Measurements from ENCODE around the gene ATP8B3.
A peak's percentile ranks its signal among the peaks of the same experiment; 100 is the strongest.

Gene ATP8B3

GRCh38 chr19:1811942-1812425 lies at the start of gene ATP8B3:
ATP8B3 (minus strand) TSS chr19:1812276; CDS start chr19:1811736, 540 bp downstream.
- DNase-seq: no peak

- DNase-seq: no peak
Measured at GRCh38 chr19:1861599-1862031, 49.5 kb upstream of the ATP8B3 start.

GRCh38 chr19:1860821-1861598 lies 48.9 kb upstream of the ATP8B3 start:
- no peak for DNase-seq

- peak in 1 of 2 donors; percentile 38 for DNase-seq
Measured at GRCh38 chr19:1860042-1860775, 48.1 kb upstream of the ATP8B3 start.

- no peak for DNase-seq
Measured at GRCh38 chr19:1859331-1859781, 47.3 kb upstream of the ATP8B3 start.

GRCh38 chr19:1858412-1859081 lies 46.5 kb upstream of the ATP8B3 start:
- DNase-seq: no peak

- DNase-seq: no peak
Measured at GRCh38 chr19:1857648-1858326, 45.7 kb upstream of the ATP8B3 start.

- peak in 1 of 2 donors; percentile 39 for DNase-seq
Measured at GRCh38 chr19:1856698-1857603, 44.9 kb upstream of the ATP8B3 start.

- no peak for DNase-seq
Measured at GRCh38 chr19:1856345-1856697, 44.2 kb upstream of the ATP8B3 start.

GRCh38 chr19:1855828-1856255 lies 43.8 kb upstream of the ATP8B3 start:
- no peak for DNase-seq

GRCh38 chr19:1855040-1855827 lies 43.2 kb upstream of the ATP8B3 start:
- DNase-seq: peak in 1 of 2 donors; percentile 72

- DNase-seq: no peak
Measured at GRCh38 chr19:1854542-1855039, 42.5 kb upstream of the ATP8B3 start.

GRCh38 chr19:1854039-1854541 lies 42.0 kb upstream of the ATP8B3 start:
- DNase-seq: no peak

GRCh38 chr19:1853295-1854038 lies 41.4 kb upstream of the ATP8B3 start:
- peak; percentile 27 for DNase-seq

- DNase-seq: no peak
Measured at GRCh38 chr19:1852581-1853128, 40.6 kb upstream of the ATP8B3 start.

GRCh38 chr19:1851654-1852580 lies 39.8 kb upstream of the ATP8B3 start:
- DNase-seq: no peak

GRCh38 chr19:1850809-1851653 lies 39.0 kb upstream of the ATP8B3 start:
- no peak for DNase-seq
